C4-2B (cell line): Measurements from ENCODE around the gene TNRC6B.

Experiments used
- CTCF ChIP-seq: fragments of 450-650 bp; conservative IDR thresholded peaks from 2 replicates; pipeline ENCODE4 v1.5.1; 2017; ENCODE audit warnings: mild to moderate bottlenecking
- ZFX ChIP-seq: fragments of 450-650 bp; IDR thresholded peaks from 2 replicates; pipeline ENCODE4 v1.6.1; 2017

DNA sequence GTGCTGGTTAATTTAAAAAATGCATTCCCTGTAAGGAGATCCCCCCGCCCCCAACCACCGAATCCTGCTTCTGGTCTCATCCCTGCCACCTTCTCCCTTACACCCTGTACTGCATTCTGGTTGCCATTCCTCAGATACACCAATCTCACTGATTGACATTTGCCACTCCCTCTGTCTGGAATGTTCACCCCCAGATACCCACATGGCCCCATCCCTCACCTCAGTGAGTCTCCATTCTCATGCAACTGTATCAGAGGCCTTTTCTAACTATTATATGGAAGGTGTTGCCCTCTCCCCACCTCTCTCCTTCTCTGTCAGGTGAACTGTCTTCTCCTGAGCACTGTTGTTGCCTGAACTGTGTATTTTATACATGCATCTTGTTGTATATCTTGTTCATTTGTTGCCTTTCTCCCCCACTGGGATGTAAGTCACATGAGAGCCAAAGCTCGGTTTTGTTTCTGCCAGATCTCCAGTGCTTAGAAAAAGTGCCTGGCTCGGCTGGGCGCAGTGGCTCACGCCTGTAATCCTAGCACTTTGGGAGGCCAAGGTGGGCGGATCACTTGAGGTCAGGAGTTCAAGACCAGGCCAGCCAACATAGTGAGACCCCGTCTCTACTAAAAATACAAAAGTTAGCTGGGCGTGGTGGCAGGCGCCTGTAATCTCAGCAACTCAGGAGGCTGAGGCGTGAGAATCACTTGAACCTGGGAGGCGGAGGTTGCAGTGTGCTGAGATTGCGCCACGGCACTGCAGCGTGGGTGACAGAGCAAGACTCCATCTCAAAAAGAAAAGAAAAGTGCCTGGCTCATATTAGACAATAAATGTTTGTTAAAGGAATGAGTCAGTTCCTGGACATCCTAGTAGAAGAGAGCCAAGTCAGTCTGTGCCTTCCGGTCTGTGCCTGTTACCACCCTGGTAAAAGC is 61.0 kb downstream of the TNRC6B start:
- TF ChIP-seq CTCF (no peak), ZFX (no peak)
